Measurements from ENCODE around the gene ZNF529.

- TF ChIP-seq POLR2A (IDR thresholded peaks at IDR 0.05): no peak
- TF ChIP-seq, protein P1, sequence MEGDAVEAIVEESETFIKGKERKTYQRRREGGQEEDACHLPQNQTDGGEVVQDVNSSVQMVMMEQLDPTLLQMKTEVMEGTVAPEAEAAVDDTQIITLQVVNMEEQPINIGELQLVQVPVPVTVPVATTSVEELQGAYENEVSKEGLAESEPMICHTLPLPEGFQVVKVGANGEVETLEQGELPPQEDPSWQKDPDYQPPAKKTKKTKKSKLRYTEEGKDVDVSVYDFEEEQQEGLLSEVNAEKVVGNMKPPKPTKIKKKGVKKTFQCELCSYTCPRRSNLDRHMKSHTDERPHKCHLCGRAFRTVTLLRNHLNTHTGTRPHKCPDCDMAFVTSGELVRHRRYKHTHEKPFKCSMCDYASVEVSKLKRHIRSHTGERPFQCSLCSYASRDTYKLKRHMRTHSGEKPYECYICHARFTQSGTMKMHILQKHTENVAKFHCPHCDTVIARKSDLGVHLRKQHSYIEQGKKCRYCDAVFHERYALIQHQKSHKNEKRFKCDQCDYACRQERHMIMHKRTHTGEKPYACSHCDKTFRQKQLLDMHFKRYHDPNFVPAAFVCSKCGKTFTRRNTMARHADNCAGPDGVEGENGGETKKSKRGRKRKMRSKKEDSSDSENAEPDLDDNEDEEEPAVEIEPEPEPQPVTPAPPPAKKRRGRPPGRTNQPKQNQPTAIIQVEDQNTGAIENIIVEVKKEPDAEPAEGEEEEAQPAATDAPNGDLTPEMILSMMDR (IDR thresholded peaks at IDR 0.05): no peak
These were observed 32.9 kb upstream of the ZNF529 start for GRCh38 chr19:36605877-36606478.
